GM23338 (cell line): ENCODE results near the gene BPIFB1. TPM values are rescaled to one million over a fixed set of nuclear protein-coding genes. Genes with fewer than 3 reads are reported as not detected.

Experiments
- ATAC-seq: fragments of 200-7000 bp; cut with Tn5 transposase; 3 replicates; pipeline ENCODE4 v1.9.1; 2020
- DNase-seq: peaks from one replicate; pipeline ENCODE4 v3.0.0-alpha.2; 2015; ENCODE audit warnings: low spot score
- H2AFZ ChIP-seq: fragments of 200-600 bp; sonication (generic); 2 replicates; pipeline ENCODE4 v1.8.0; 2016; ENCODE audit warnings: antibody characterized with exemption, mild to moderate bottlenecking, moderate library complexity
- H3F3A ChIP-seq: fragments of 200-600 bp; sonication (generic); replicated peaks from 2 replicates; pipeline ENCODE4 v1.8.0; 2017; ENCODE audit warnings: antibody characterized with exemption, mixed run types, low read depth
- H3K27ac ChIP-seq: fragments of 200-600 bp; sonication (generic); 2 replicates; pipeline ENCODE4 v1.6.1; 2016; ENCODE audit warnings: low read depth
- H3K27me3 ChIP-seq: fragments of 200-600 bp; sonication (generic); 2 replicates; pipeline ENCODE4 v1.8.0; 2016; ENCODE audit warnings: mild to moderate bottlenecking, mixed run types, moderate library complexity; ENCODE audit not compliant: insufficient read depth
- H3K36me3 ChIP-seq: fragments of 200-600 bp; sonication (generic); 2 replicates; pipeline ENCODE4 v1.8.0; 2016; ENCODE audit warnings: mild to moderate bottlenecking; ENCODE audit not compliant: insufficient read depth
- H3K4me1 ChIP-seq: fragments of 200-600 bp; sonication (generic); 2 replicates; pipeline ENCODE4 v1.8.0; 2016; ENCODE audit warnings: mild to moderate bottlenecking, moderate library complexity; ENCODE audit not compliant: insufficient read depth
- H3K4me2 ChIP-seq: fragments of 200-600 bp; sonication (generic); 2 replicates; pipeline ENCODE4 v1.7.1; 2017; ENCODE audit warnings: mixed run types
- H3K4me3 ChIP-seq: fragments of 200-600 bp; sonication (generic); 2 replicates; pipeline ENCODE4 v1.6.1; 2016; ENCODE audit warnings: mixed run types
- H3K79me2 ChIP-seq: fragments of 200-600 bp; sonication (generic); replicated peaks from 2 replicates; pipeline ENCODE4 v1.8.0; 2017; ENCODE audit warnings: mild to moderate bottlenecking; ENCODE audit not compliant: insufficient read depth
- H3K9me2 ChIP-seq: fragments of 200-600 bp; sonication (generic); 2 replicates; pipeline ENCODE4 v1.8.0; 2017; ENCODE audit not compliant: insufficient read depth
- H4K20me1 ChIP-seq: fragments of 200-600 bp; sonication (generic); replicated peaks from 2 replicates; pipeline ENCODE4 v1.8.0; 2017; ENCODE audit warnings: mild to moderate bottlenecking; ENCODE audit not compliant: insufficient read depth
- H3K27ac Mint-ChIP-seq: 2 replicates; pipeline ENCODE4 v1.8.0; 2020; ENCODE audit warnings: inconsistent platforms, mild to moderate bottlenecking, moderate library complexity, mixed read lengths
- H3K27me3 Mint-ChIP-seq: 3 replicates; pipeline ENCODE4 v1.8.0; 2022; ENCODE audit warnings: low read depth, mild to moderate bottlenecking, moderate library complexity, mixed read lengths, inconsistent platforms; ENCODE audit not compliant: insufficient read depth, poor library complexity
- H3K36me3 Mint-ChIP-seq: 3 replicates; pipeline ENCODE4 v1.8.0; 2021; ENCODE audit warnings: low read depth, mild to moderate bottlenecking, inconsistent platforms, moderate library complexity, mixed read lengths
- H3K4me1 Mint-ChIP-seq: 3 replicates; pipeline ENCODE4 v1.8.0; 2020; ENCODE audit warnings: mild to moderate bottlenecking, inconsistent platforms, mixed read lengths
- H3K4me3 Mint-ChIP-seq: 3 replicates; pipeline ENCODE4 v1.8.0; 2021; ENCODE audit warnings: moderate library complexity, mild to moderate bottlenecking, inconsistent platforms, mixed read lengths
- H3K9me3 Mint-ChIP-seq: 3 replicates; pipeline ENCODE4 v1.8.0; 2020; ENCODE audit warnings: moderate library complexity, mild to moderate bottlenecking, inconsistent platforms, mixed read lengths
- CREB1 ChIP-seq: fragments of 250-450 bp; sonication (Bioruptor Pico); IDR thresholded peaks from 2 replicates; pipeline ENCODE4 v1.5.0; 2020; ENCODE audit warnings: low read depth, mild to moderate bottlenecking, moderate library complexity
- CTCF ChIP-seq, 2 experiments: fragments of 200-600 bp in 1 of 2; sonication (generic) in 1 of 2; conservative IDR thresholded peaks; 2 replicates each; pipeline versions ENCODE4 v1.5.1 to v1.6.1; 2016 to 2017; ENCODE audit warnings: antibody characterized with exemption in 2 of 2, low read depth in 2 of 2, mild to moderate bottlenecking in 2 of 2, moderate library complexity in 1 of 2
- EZH2 ChIP-seq: fragments of 200-600 bp; sonication (generic); IDR thresholded peaks from one replicate; pipeline ENCODE4 v1.8.0; 2017; ENCODE audit warnings: antibody characterized with exemption, mild to moderate bottlenecking, low read depth; ENCODE audit not compliant: unreplicated experiment
- EZH2phosphoT487 ChIP-seq: fragments of 200-600 bp; sonication (generic); IDR thresholded peaks from one replicate; pipeline ENCODE4 v1.8.1; 2018; ENCODE audit warnings: antibody characterized with exemption; ENCODE audit not compliant: unreplicated experiment
- JUNB ChIP-seq: IDR thresholded peaks from one replicate; pipeline ENCODE4 v1.6.1; 2016; ENCODE audit warnings: antibody characterized with exemption; ENCODE audit not compliant: unreplicated experiment
- NANOG ChIP-seq: IDR thresholded peaks from 2 replicates; pipeline ENCODE4 v1.6.1; 2016; ENCODE audit warnings: antibody characterized with exemption, borderline replicate concordance
- STAT1 ChIP-seq: IDR thresholded peaks from one replicate; pipeline ENCODE4 v1.6.1; 2016; ENCODE audit warnings: antibody characterized with exemption; ENCODE audit not compliant: unreplicated experiment
- ZNF114 ChIP-seq: fragments of 250-450 bp; sonication (Bioruptor Pico); IDR thresholded peaks from 2 replicates; pipeline ENCODE4 v1.5.0; 2020; ENCODE audit warnings: mild to moderate bottlenecking, moderate library complexity
- ZNF331 ChIP-seq: fragments of 250-450 bp; sonication (Bioruptor Pico); IDR thresholded peaks from 2 replicates; pipeline ENCODE4 v1.5.0; 2020; ENCODE audit warnings: low read depth, mild to moderate bottlenecking, moderate library complexity
- polyA plus RNA-seq: library from polyadenylated mRNA; unstranded; fragments of >200 nt; fragmentation: Nextera tagmentation; extraction: Ambion mirVana; gene quantifications from 2 replicates; pipeline ENCODE4 v1.2.1, GENCODE V29; 2016
- total RNA-seq: library from RNA; depleted of rRNA; stranded (reverse); fragments of >200 nt; shearing (Covaris generic); gene quantifications from 2 replicates; pipeline ENCODE4 v1.2.3, GENCODE V29; 2014
- TF ChIP-seq, protein P1 (sequence below): IDR thresholded peaks from 2 replicates; pipeline ENCODE4 v1.6.1; 2016; ENCODE audit warnings: antibody characterized with exemption

The BPIFB1 gene
- total and polyA plus RNA-seq, 2 experiments from 2014 or later: not detected

DNA sequence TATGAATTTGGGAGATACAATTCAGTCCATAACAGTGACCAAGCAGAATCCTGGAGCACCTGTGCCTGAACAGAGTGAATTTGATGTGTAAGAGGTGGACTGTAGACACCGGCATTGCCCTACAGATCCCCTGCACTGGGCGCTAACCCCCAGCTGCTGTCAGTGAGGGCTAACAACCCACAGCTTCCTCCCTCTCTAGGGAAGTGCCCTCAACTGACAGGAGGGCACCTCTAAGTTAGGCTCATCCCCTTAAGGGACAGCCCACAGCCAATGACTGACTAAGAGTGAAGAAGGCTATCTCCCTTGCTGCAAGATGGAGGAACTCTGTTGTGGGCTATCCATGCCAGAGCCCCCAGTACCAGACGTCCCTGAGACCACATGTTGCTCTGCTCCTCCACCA is 15.3 kb upstream of the BPIFB1 start (continued):
- TF ChIP-seq CTCF (conservative IDR thresholded peaks at IDR 0.05; ENCODE audit: low read depth in 2 of 2): no peak
- TF ChIP-seq, protein P1, sequence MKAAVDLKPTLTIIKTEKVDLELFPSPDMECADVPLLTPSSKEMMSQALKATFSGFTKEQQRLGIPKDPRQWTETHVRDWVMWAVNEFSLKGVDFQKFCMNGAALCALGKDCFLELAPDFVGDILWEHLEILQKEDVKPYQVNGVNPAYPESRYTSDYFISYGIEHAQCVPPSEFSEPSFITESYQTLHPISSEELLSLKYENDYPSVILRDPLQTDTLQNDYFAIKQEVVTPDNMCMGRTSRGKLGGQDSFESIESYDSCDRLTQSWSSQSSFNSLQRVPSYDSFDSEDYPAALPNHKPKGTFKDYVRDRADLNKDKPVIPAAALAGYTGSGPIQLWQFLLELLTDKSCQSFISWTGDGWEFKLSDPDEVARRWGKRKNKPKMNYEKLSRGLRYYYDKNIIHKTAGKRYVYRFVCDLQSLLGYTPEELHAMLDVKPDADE: no peak
- no peak for TF ChIP-seq NANOG
- no peak for TF ChIP-seq STAT1

DNA sequence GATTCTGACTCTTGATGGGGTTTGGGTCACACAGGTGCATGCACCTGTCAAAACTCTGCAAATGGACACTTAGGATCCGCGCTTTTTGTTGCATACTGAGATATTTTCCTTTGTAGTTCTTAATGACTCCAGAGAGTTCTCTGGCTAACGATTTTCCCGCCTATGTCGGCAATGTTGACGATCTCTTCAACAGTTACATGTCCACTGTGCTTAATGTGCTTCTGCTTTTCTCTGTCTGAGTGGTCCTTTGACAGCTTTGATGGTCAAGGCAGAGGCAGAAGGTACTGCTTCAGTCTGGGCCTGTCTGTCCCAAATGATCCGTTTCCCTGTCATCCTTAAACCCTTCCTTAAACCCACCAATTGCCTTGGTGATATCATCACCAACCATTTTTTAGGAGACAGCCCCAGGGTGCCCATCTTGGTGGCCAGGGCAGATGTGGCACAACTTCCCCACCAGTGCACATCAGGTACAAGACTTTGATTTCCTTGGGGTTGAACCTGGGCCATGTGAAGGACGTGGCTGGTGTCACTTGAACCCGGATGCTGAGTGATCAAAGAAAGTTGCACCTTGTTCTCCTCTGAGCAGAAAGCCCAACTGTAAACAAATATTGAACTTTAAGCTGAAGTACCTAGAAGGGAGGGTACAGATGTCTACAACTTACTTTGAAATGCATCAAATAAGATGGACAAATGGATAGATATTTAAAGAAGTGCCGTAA is 10.7 kb upstream of the BPIFB1 start:
- Histone ChIP-seq H3K4me1 (no peaks in the 10 kb centered on the region), H3K27me3 (no peaks in the 10 kb centered on the region), H3K4me2 (no peak overlapping the region), H2AFZ (no peak overlapping the region), H3K4me3 (no peak overlapping the region), H3F3A (no peaks in the 10 kb centered on the region), H3K79me2 (no peaks in the 10 kb centered on the region), H3K9me2 (no peaks in the 10 kb centered on the region), H3K36me3 (no peaks in the 10 kb centered on the region), H4K20me1 (no peaks in the 10 kb centered on the region), H3K27ac (no peak overlapping the region)
- TF ChIP-seq CTCF (conservative IDR thresholded peaks at IDR 0.05; ENCODE audit: low read depth in 2 of 2): no peak
- no peak for TF ChIP-seq EZH2phosphoT487
- TF ChIP-seq STAT1: no peak
- H3K4me1 Mint-ChIP-seq: peaks cover 10% of the 10 kb centered on the region
- H3K27me3 Mint-ChIP-seq: peaks cover 12% of the 10 kb centered on the region
- no peaks in the 10 kb centered on the region for H3K36me3 Mint-ChIP-seq
- no peak for DNase-seq
- no peak overlapping the region for H3K4me3 Mint-ChIP-seq
- no peak for ATAC-seq
- H3K27ac Mint-ChIP-seq: no peak overlapping the region
- H3K9me3 Mint-ChIP-seq: no peaks in the 10 kb centered on the region

GRCh38 chr20:33273117-33273851 is 9.7 kb upstream of the BPIFB1 start:
- no peak overlapping the region for H2AFZ ChIP-seq
- H3K36me3 ChIP-seq: no peaks in the 10 kb centered on the region
- Mint-ChIP-seq H3K4me3 (no peak overlapping the region), H3K9me3 (no peaks in the 10 kb centered on the region), H3K27ac (no peak overlapping the region), H3K4me1 (peaks cover 19% of the 10 kb centered on the region), H3K36me3 (no peaks in the 10 kb centered on the region), H3K27me3 (peaks cover 15% of the 10 kb centered on the region)
- no peak for TF ChIP-seq JUNB
- TF ChIP-seq STAT1: no peak
- no peak for TF ChIP-seq CREB1 (CRISPR knock-in tag)
- TF ChIP-seq EZH2: no peak
- TF ChIP-seq ZNF114 (CRISPR knock-in tag): no peak
- TF ChIP-seq ZNF331 (CRISPR knock-in tag): no peak
- H4K20me1 ChIP-seq: no peaks in the 10 kb centered on the region
- H3K9me2 ChIP-seq: no peaks in the 10 kb centered on the region
- H3K4me2 ChIP-seq: no peak overlapping the region
- no peaks in the 10 kb centered on the region for H3K27me3 ChIP-seq
- H3F3A ChIP-seq: no peaks in the 10 kb centered on the region
- 0 out of 2 replicates have a peak, but pooled peaks cover 8% of the 10 kb centered on the region for H3K4me1 ChIP-seq
- DNase-seq (no peak), ATAC-seq (no peak)
- no peaks in the 10 kb centered on the region for H3K79me2 ChIP-seq
- no peak overlapping the region for H3K27ac ChIP-seq
- no peak overlapping the region for H3K4me3 ChIP-seq
